ENCODE data around the gene HSD17B7.

The HSD17B7 gene

DNA sequence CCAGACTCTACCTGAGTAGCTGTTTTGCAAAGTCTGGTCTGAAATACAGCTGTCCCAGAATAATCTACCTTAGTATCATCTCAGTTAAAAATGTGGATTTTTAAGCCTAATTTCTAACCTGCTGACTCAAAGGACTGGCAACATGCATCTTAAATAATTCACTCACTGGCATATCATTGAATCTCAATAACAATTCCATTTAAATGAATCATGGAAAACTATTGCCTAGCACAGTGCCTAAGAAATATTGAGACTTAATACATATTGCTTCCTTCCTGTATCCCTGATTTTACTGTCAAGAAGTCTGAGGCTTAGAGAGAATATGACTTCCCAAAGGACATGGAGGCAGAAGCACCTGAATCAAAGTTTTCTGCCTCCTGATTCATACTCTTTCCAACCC is 67.3 kb downstream of the HSD17B7 start:
- DNase-seq (ENCODE audit: low read depth) = peak; percentile 72

DNA sequence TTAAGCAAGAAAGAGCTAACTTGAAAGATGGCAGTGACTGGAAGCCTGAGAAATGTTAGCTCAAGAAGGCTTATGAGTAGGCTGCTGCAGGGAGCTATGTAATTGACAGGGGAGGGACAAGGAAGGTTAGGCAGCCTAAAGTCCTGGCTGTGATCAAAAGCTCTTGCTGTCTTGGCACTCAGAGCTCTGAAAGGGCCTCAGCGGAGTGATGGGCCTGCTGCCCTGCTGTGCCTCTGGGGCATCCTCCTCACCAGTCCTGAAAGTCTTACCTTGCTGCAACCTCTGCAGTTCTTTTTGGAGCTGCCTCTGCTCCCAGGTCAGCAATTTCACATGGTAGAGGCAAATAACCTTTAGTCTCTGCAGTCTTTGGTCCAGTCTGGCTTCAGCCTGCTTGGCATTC is 68.7 kb downstream of the HSD17B7 start:
- no peak for DNase-seq (ENCODE audit: low read depth)

DNA sequence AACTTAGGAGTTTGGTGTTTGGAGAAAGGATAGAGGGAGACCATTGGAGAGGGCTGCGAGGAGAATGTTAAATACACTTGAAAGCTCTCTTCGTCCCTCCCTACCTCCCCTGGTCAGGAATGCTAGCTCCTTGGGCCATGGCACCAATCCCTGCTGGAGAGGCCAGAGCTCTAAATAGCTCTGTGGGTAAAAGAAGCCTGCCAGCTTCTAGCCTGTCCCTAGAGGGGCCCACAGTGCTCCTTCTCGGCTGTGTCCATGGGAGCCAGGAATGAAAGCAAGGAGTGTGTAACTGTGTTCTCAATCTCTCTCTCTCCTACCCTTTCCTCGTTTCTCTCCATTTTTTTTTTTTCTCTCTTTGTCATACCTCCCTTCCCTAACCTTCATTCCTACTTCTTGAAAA is 70.6 kb downstream of the HSD17B7 start, which contains the start of gene CCDC190:
Gene CCDC190, minus strand, starts transcription at position 75 of the 400 bp plus-strand sequence. CDS start 1,529 bp downstream, outside the sequence.
- DNase-seq (ENCODE audit: low read depth) = no peak

DNA sequence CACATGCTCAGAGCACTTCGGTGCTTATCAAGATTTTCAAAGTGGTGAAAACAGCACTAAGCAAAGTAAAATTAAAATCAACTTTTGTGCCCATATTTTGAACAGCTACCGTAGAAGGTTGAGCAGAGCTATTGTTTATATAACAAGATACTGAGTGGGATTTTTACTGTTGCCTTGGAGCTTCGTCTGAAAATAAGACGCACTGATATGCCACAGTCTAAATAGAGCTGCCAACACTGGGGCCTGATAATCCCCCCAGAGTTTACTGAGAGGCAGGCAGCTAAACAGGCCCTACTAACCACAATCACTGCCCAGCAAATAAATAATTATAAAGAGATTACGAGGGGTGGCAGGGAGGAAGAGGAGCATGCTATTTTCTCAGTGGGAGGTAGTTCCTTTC is 71.1 kb downstream of the HSD17B7 start:
- no peak for DNase-seq (ENCODE audit: low read depth)

All from iris pigment epithelial cell (primary cell).